ENCODE data around the gene PECR. TPM values are rescaled to one million over a fixed set of nuclear protein-coding genes. Genes with fewer than 3 reads are reported as not detected.
A peak's percentile ranks its signal among the peaks of the same experiment; 100 is the strongest.

The PECR gene
- total and polyA plus RNA-seq, 2 of the 13 experiments (the other 11 are each of a cell fraction or from before 2014, with no cell fraction given), result 151 to 153 TPM

DNA sequence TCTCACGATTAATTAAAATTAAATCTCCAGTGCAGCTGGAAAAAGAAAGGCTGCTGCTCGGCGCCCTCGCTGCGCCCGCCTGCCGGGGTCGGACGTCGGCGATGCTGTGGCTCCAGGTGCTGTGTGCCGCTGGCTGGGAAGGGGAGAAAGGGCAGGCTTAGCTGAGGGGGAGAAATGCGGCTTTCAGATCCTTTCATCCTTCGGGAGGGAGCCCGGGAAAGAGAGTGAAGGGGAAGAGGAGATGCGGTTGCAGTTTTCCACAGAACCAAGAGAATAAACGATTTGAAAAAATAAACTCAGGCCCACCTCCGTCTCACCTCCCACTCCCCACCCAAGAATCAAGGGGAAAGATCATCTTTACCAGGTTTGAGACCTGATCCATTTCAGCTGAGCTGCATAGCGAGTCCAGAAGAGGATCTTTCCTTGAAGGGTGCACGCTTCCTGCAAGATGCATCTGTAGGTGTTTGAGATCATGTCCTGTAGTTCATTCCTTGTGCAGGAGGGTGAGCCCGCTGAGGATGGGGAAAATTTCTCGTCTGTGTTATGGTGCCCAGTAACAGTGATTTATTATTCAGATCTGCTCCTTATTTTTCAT is 605 bp upstream of the PECR start (continued):
- TF ChIP-seq, protein P1, sequence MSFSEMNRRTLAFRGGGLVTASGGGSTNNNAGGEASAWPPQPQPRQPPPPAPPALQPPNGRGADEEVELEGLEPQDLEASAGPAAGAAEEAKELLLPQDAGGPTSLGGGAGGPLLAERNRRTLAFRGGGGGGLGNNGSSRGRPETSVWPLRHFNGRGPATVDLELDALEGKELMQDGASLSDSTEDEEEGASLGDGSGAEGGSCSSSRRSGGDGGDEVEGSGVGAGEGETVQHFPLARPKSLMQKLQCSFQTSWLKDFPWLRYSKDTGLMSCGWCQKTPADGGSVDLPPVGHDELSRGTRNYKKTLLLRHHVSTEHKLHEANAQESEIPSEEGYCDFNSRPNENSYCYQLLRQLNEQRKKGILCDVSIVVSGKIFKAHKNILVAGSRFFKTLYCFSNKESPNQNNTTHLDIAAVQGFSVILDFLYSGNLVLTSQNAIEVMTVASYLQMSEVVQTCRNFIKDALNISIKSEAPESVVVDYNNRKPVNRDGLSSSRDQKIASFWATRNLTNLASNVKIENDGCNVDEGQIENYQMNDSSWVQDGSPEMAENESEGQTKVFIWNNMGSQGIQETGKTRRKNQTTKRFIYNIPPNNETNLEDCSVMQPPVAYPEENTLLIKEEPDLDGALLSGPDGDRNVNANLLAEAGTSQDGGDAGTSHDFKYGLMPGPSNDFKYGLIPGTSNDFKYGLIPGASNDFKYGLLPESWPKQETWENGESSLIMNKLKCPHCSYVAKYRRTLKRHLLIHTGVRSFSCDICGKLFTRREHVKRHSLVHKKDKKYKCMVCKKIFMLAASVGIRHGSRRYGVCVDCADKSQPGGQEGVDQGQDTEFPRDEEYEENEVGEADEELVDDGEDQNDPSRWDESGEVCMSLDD (CRISPR knock-in tag; IDR thresholded peaks at IDR 0.05; ENCODE audit: borderline replicate concordance), result no peak
- TF ChIP-seq ZNF333 (CRISPR knock-in tag; IDR thresholded peaks at IDR 0.05; ENCODE audit: borderline replicate concordance) (no peak; the same call in 1 of the 2 replicates), NCOA1 (CRISPR knock-in tag; IDR thresholded peaks at IDR 0.05) (no peak), KDM6A (CRISPR knock-in tag; IDR thresholded peaks at IDR 0.05; ENCODE audit: low read depth) (no peak; the same call in 1 of the 2 replicates), ZNF619 (CRISPR knock-in tag; IDR thresholded peaks at IDR 0.05) (0 out of 2 replicates have a peak, but pooled peaks have one; percentile 68), ZFP36L1 (CRISPR knock-in tag; IDR thresholded peaks at IDR 0.05) (peak; percentile 49; the same call in 1 of the 2 replicates), AKNA (CRISPR knock-in tag; IDR thresholded peaks at IDR 0.05; ENCODE audit: borderline replicate concordance) (no peak), PLRG1 (conservative IDR thresholded peaks at IDR 0.05) (no peak), ZC3H4 (CRISPR knock-in tag; IDR thresholded peaks at IDR 0.05; ENCODE audit: borderline replicate concordance) (no peak), ZNF768 (CRISPR knock-in tag; IDR thresholded peaks at IDR 0.05) (no peak), RELA (CRISPR knock-in tag; IDR thresholded peaks at IDR 0.05) (no peak), ZSCAN22 (CRISPR knock-in tag; IDR thresholded peaks at IDR 0.05) (no peak), ZNF460 (CRISPR knock-in tag; IDR thresholded peaks at IDR 0.05; ENCODE audit: borderline replicate concordance) (no peak), SIN3B (IDR thresholded peaks at IDR 0.05; ENCODE audit: low read length) (no peak), ZNF550 (CRISPR knock-in tag; IDR thresholded peaks at IDR 0.05; ENCODE audit: borderline replicate concordance) (no peak), CAMTA2 (CRISPR knock-in tag; IDR thresholded peaks at IDR 0.05; ENCODE audit: borderline replicate concordance) (no peak), STAG1 (CRISPR knock-in tag; IDR thresholded peaks at IDR 0.05) (no peak), DR1 (CRISPR knock-in tag; IDR thresholded peaks at IDR 0.05) (0 out of 2 replicates have a peak, but pooled peaks have one; percentile 14), TBX3 (IDR thresholded peaks at IDR 0.05; ENCODE audit: borderline replicate concordance) (no peak), HDAC2 (CRISPR knock-in tag; IDR thresholded peaks at IDR 0.05) (no peak), ISX (CRISPR knock-in tag; conservative IDR thresholded peaks at IDR 0.05) (no peak)
- TF ChIP-seq, protein P2, sequence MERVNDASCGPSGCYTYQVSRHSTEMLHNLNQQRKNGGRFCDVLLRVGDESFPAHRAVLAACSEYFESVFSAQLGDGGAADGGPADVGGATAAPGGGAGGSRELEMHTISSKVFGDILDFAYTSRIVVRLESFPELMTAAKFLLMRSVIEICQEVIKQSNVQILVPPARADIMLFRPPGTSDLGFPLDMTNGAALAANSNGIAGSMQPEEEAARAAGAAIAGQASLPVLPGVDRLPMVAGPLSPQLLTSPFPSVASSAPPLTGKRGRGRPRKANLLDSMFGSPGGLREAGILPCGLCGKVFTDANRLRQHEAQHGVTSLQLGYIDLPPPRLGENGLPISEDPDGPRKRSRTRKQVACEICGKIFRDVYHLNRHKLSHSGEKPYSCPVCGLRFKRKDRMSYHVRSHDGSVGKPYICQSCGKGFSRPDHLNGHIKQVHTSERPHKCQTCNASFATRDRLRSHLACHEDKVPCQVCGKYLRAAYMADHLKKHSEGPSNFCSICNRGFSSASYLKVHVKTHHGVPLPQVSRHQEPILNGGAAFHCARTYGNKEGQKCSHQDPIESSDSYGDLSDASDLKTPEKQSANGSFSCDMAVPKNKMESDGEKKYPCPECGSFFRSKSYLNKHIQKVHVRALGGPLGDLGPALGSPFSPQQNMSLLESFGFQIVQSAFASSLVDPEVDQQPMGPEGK (CRISPR knock-in tag; IDR thresholded peaks at IDR 0.05), result no peak
